Activated CD8-positive, alpha-beta memory T cell treated with anti-CD3 and anti-CD28 coated beads, Interleukin-2, amount 10 ng/mL, durations not matched to agents 7 days and 5 days (primary cell): ENCODE measurements around the gene ATP11A. TPM values are rescaled to one million over a fixed set of nuclear protein-coding genes. Genes with fewer than 3 reads are reported as not detected.

Experiments used
- ATAC-seq: fragments of 150-1000 bp; cut with Tn5 transposase; one replicate; pipeline ENCODE4 v1.10.0; 2021; ENCODE audit warnings: moderate library complexity
- CTCF ChIA-PET: fragments of 350-600 bp; sonication (Branson Sonifier 250); formaldehyde crosslinking; loops from one replicate; lab custom pipeline; 2021; ENCODE audit warnings: antibody characterized with exemption; lab: Charles Lee
- DNase-seq: peaks from one replicate; pipeline ENCODE4 v3.0.0-alpha.2; 2020
- H3K27ac Mint-ChIP-seq: one replicate; pipeline ENCODE4 v1.8.0; 2021; ENCODE audit warnings: mild to moderate bottlenecking, mixed read lengths
- H3K27me3 Mint-ChIP-seq: one replicate; pipeline ENCODE4 v1.8.0; 2021; ENCODE audit warnings: mixed read lengths
- H3K36me3 Mint-ChIP-seq: one replicate; pipeline ENCODE4 v1.8.0; 2021; ENCODE audit warnings: mild to moderate bottlenecking, mixed read lengths
- H3K4me1 Mint-ChIP-seq: one replicate; pipeline ENCODE4 v1.8.0; 2021; ENCODE audit warnings: mixed read lengths
- H3K4me3 Mint-ChIP-seq: one replicate; pipeline ENCODE4 v1.8.0; 2021; ENCODE audit warnings: mild to moderate bottlenecking, moderate library complexity, mixed read lengths
- H3K9me3 Mint-ChIP-seq: one replicate; pipeline ENCODE4 v1.8.0; 2022; ENCODE audit warnings: low read depth, mixed read lengths
- total RNA-seq, 2 experiments: library from RNA; stranded (reverse); gene quantifications; one replicate each; pipeline ENCODE4 v1.2.3, GENCODE V29; 2021

Gene ATP11A
- total RNA-seq, 2 experiments from 2014 or later, result 40.0 to 43.5 TPM

GRCh38 chr13:112846411-112847115 lies 156.7 kb downstream of the ATP11A start:
- Mint-ChIP-seq H3K27ac (no peak overlapping the region), H3K9me3 (peaks cover 2% of the 10 kb centered on the region), H3K4me1 (peaks cover 4% of the 10 kb centered on the region), H3K27me3 (no peaks in the 10 kb centered on the region), H3K4me3 (no peak overlapping the region), H3K36me3 (peaks cover 38% of the 10 kb centered on the region)
- ATAC-seq, result no peak
- CTCF ChIA-PET, result no interaction called here
- no peak for DNase-seq

- Mint-ChIP-seq H3K9me3 (peaks cover 2% of the 10 kb centered on the region), H3K27me3 (no peaks in the 10 kb centered on the region), H3K4me1 (peaks cover 4% of the 10 kb centered on the region), H3K4me3 (no peak overlapping the region), H3K27ac (no peak overlapping the region), H3K36me3 (peaks cover 39% of the 10 kb centered on the region)
- DNase-seq (no peak), ATAC-seq (no peak)
- CTCF ChIA-PET, result no interaction called here
Observed at GRCh38 chr13:112849500-112849899, 159.7 kb downstream of the ATP11A start.

GRCh38 chr13:112850273-112850672 lies 160.4 kb downstream of the ATP11A start:
- Mint-ChIP-seq H3K27me3 (no peaks in the 10 kb centered on the region), H3K36me3 (peaks cover 39% of the 10 kb centered on the region)

GRCh38 chr13:112851107-112852038 lies 161.5 kb downstream of the ATP11A start:
- Mint-ChIP-seq H3K4me3 (no peak overlapping the region), H3K4me1 (peaks cover 4% of the 10 kb centered on the region), H3K36me3 (peaks cover 37% of the 10 kb centered on the region), H3K27me3 (no peaks in the 10 kb centered on the region), H3K9me3 (peaks cover 2% of the 10 kb centered on the region), H3K27ac (no peak overlapping the region)
- ATAC-seq (no peak), DNase-seq (no peak)
- CTCF ChIA-PET, result no interaction called here

More at GRCh38 chr13:112850273-112850672, 160.4 kb downstream of the ATP11A start:
- peaks cover 2% of the 10 kb centered on the region for H3K9me3 Mint-ChIP-seq
- ATAC-seq (no peak), DNase-seq (no peak)
- CTCF ChIA-PET, result no interaction called here
- H3K27ac Mint-ChIP-seq, result no peak overlapping the region
- peaks cover 4% of the 10 kb centered on the region for H3K4me1 Mint-ChIP-seq
- H3K4me3 Mint-ChIP-seq, result no peak overlapping the region

- Mint-ChIP-seq H3K27ac (no peak overlapping the region), H3K9me3 (peaks cover 2% of the 10 kb centered on the region), H3K27me3 (no peaks in the 10 kb centered on the region), H3K4me1 (peaks cover 4% of the 10 kb centered on the region), H3K36me3 (peaks cover 33% of the 10 kb centered on the region), H3K4me3 (no peak overlapping the region)
- no peak for DNase-seq
- CTCF ChIA-PET, result no interaction called here
- no peak for ATAC-seq
Observed at GRCh38 chr13:112852392-112852791, 162.6 kb downstream of the ATP11A start.

GRCh38 chr13:112852808-112853207 lies 163.0 kb downstream of the ATP11A start:
- Mint-ChIP-seq H3K4me1 (peaks cover 4% of the 10 kb centered on the region), H3K27me3 (no peaks in the 10 kb centered on the region), H3K27ac (no peak overlapping the region), H3K36me3 (peaks cover 29% of the 10 kb centered on the region), H3K9me3 (peaks cover 1% of the 10 kb centered on the region), H3K4me3 (no peak overlapping the region)
- CTCF ChIA-PET, result no interaction called here
- ATAC-seq (no peak), DNase-seq (no peak)

- DNase-seq (no peak), ATAC-seq (no peak)
- Mint-ChIP-seq H3K4me1 (no peaks in the 10 kb centered on the region), H3K9me3 (no peaks in the 10 kb centered on the region), H3K36me3 (peaks cover 29% of the 10 kb centered on the region), H3K4me3 (no peak overlapping the region), H3K27me3 (no peaks in the 10 kb centered on the region), H3K27ac (no peak overlapping the region)
- CTCF ChIA-PET, result no interaction called here
Observed at GRCh38 chr13:112854321-112854720, 164.5 kb downstream of the ATP11A start.

- no peak overlapping the region for H3K27ac Mint-ChIP-seq
- no peaks in the 10 kb centered on the region for H3K4me1 Mint-ChIP-seq
- no peaks in the 10 kb centered on the region for H3K9me3 Mint-ChIP-seq
- peaks cover 26% of the 10 kb centered on the region for H3K36me3 Mint-ChIP-seq
- CTCF ChIA-PET, result interaction anchor here (0.6 kb wide), 1 partner anchor 1772 kb away, joined by 3 read pairs; no protein-coding TSS in a partner anchor
- H3K4me3 Mint-ChIP-seq, result no peak overlapping the region
- ATAC-seq (no peak), DNase-seq (no peak)
- H3K27me3 Mint-ChIP-seq, result no peaks in the 10 kb centered on the region
Observed at GRCh38 chr13:112855859-112856258, 166.0 kb downstream of the ATP11A start.

- Mint-ChIP-seq H3K9me3 (no peaks in the 10 kb centered on the region), H3K36me3 (peaks cover 29% of the 10 kb centered on the region), H3K4me1 (no peaks in the 10 kb centered on the region), H3K27me3 (no peaks in the 10 kb centered on the region), H3K4me3 (no peak overlapping the region), H3K27ac (no peak overlapping the region)
- CTCF ChIA-PET, result no interaction called here
- ATAC-seq (no peak), DNase-seq (no peak)
Observed at GRCh38 chr13:112857914-112858490, 168.2 kb downstream of the ATP11A start.

- DNase-seq, result no peak
- CTCF ChIA-PET, result no interaction called here
- no peak for ATAC-seq
- H3K27me3 Mint-ChIP-seq, result no peaks in the 10 kb centered on the region
- no peaks in the 10 kb centered on the region for H3K4me1 Mint-ChIP-seq
- no peak overlapping the region for H3K27ac Mint-ChIP-seq
- H3K9me3 Mint-ChIP-seq, result no peaks in the 10 kb centered on the region
- no peak overlapping the region for H3K4me3 Mint-ChIP-seq
- peaks cover 23% of the 10 kb centered on the region for H3K36me3 Mint-ChIP-seq
Observed at GRCh38 chr13:112859128-112859816, 169.4 kb downstream of the ATP11A start.

GRCh38 chr13:112859817-112860190 lies 170.0 kb downstream of the ATP11A start:
- no peaks in the 10 kb centered on the region for H3K9me3 Mint-ChIP-seq
- no peak for DNase-seq
- no peaks in the 10 kb centered on the region for H3K27me3 Mint-ChIP-seq
- H3K4me3 Mint-ChIP-seq, result no peak overlapping the region
- H3K4me1 Mint-ChIP-seq, result no peaks in the 10 kb centered on the region
- H3K27ac Mint-ChIP-seq, result no peak overlapping the region
- no peak for ATAC-seq
- peaks cover 23% of the 10 kb centered on the region for H3K36me3 Mint-ChIP-seq
- CTCF ChIA-PET, result no interaction called here

GRCh38 chr13:112861876-112862615 lies 172.2 kb downstream of the ATP11A start:
- no peaks in the 10 kb centered on the region for H3K4me1 Mint-ChIP-seq
- H3K27me3 Mint-ChIP-seq, result no peaks in the 10 kb centered on the region
- peaks cover 27% of the 10 kb centered on the region for H3K36me3 Mint-ChIP-seq
- CTCF ChIA-PET, result no interaction called here
- H3K27ac Mint-ChIP-seq, result no peak overlapping the region
- no peak overlapping the region for H3K4me3 Mint-ChIP-seq
- ATAC-seq (no peak), DNase-seq (no peak)
- H3K9me3 Mint-ChIP-seq, result no peaks in the 10 kb centered on the region
